HG03469 (cell line): ENCODE results near the gene VPS8.
"Not testable (repeated sequence)": the region's sequence is repeated elsewhere in the genome, so short reads cannot be mapped to it uniquely, and the experiment has no call there.

Experiments
- ATAC-seq: cut with Tn5 transposase; IDR thresholded peaks from one replicate; pipeline ENCODE4 v1.9.1; 2021; ENCODE audit warnings: mild to moderate bottlenecking, moderate library complexity, moderate number of reproducible peaks; ENCODE audit not compliant: unreplicated experiment

VPS8 gene

GRCh38 chr3:184864000-184864399 lies 52.0 kb downstream of the VPS8 start:
- no peak for ATAC-seq

- no peak for ATAC-seq
These were observed 56.5 kb downstream of the VPS8 start for GRCh38 chr3:184868477-184868876.

GRCh38 chr3:184872200-184872599 lies 60.2 kb downstream of the VPS8 start:
- ATAC-seq: no peak

GRCh38 chr3:184873141-184873540 lies 61.2 kb downstream of the VPS8 start:
- no peak for ATAC-seq

- ATAC-seq: no peak
These were observed 63.0 kb downstream of the VPS8 start for GRCh38 chr3:184874709-184875644.

- ATAC-seq: no peak
These were observed 68.5 kb downstream of the VPS8 start for GRCh38 chr3:184880276-184881019.

GRCh38 chr3:184884359-184885017 lies 72.5 kb downstream of the VPS8 start:
- peak; percentile 91 for ATAC-seq

GRCh38 chr3:184885112-184885511 lies 73.1 kb downstream of the VPS8 start:
- no peak for ATAC-seq

GRCh38 chr3:184887574-184887973 lies 75.6 kb downstream of the VPS8 start:
- no peak for ATAC-seq

GRCh38 chr3:184889312-184889904 lies 77.4 kb downstream of the VPS8 start:
- ATAC-seq: no peak

- no peak for ATAC-seq
These were observed 82.1 kb downstream of the VPS8 start for GRCh38 chr3:184894051-184894450.

- ATAC-seq: no peak
These were observed 83.4 kb downstream of the VPS8 start for GRCh38 chr3:184895350-184895749.

GRCh38 chr3:184896336-184896735 lies 84.4 kb downstream of the VPS8 start:
- no peak for ATAC-seq

GRCh38 chr3:184899953-184900595 lies 88.1 kb downstream of the VPS8 start:
- no peak for ATAC-seq

- ATAC-seq: not testable (repeated sequence)
These were observed 95.1 kb downstream of the VPS8 start for GRCh38 chr3:184907031-184907430.

GRCh38 chr3:184907681-184908649 lies 96.0 kb downstream of the VPS8 start:
- no peak for ATAC-seq

- no peak for ATAC-seq
These were observed 96.9 kb downstream of the VPS8 start for GRCh38 chr3:184908859-184909258.

- no peak for ATAC-seq
These were observed 98.7 kb downstream of the VPS8 start for GRCh38 chr3:184910664-184911063.

GRCh38 chr3:184911570-184911969 lies 99.6 kb downstream of the VPS8 start:
- ATAC-seq: no peak
